ENCODE results near the gene ARHGAP21.

- TF ChIP-seq CTCF (optimal IDR thresholded peaks at IDR 0.05 in 1 of 3, IDR thresholded peaks at IDR 0.05 in 1 of 3, conservative IDR thresholded peaks at IDR 0.05 in 1 of 3; ENCODE audit: extremely low read depth in 1 of 3, insufficient read depth in 2 of 3, low read length in 3 of 3): no peak
- TF ChIP-seq EZH2 (IDR thresholded peaks at IDR 0.05; ENCODE audit: low read length): no peak
These were observed 143.8 kb downstream of the ARHGAP21 start for GRCh38 chr10:24579906-24580305.
